Measurements from ENCODE around the gene TPMT. TPM values are rescaled to one million over a fixed set of nuclear protein-coding genes. Genes with fewer than 3 reads are reported as not detected.

The TPMT gene
- total and polyA plus RNA-seq, 4 donors, result 10.3 to 28.6 (median 25.7) TPM

- WGBS, result 87% methylated on average over 3 of the region's 3 CpGs
- no peak overlapping the region for H3K9ac ChIP-seq (ENCODE audit: low read depth in 1 of 2, low read length in 2 of 2)
These were observed 76.0 kb downstream of the TPMT start for GRCh38 chr6:18078866-18079265.

More at GRCh38 chr6:18078866-18079265, 76.0 kb downstream of the TPMT start:
- H3K36me3 ChIP-seq (ENCODE audit: control insufficient read depth in 4 of 4, insufficient read depth in 3 of 4, low read depth in 1 of 4, low read length in 3 of 4), result no peaks in the 10 kb centered on the region
- H3K27me3 ChIP-seq (ENCODE audit: control insufficient read depth in 4 of 4, insufficient read depth in 4 of 4, low read length in 3 of 4), result no peaks in the 10 kb centered on the region
- H3K9me3 ChIP-seq (ENCODE audit: control insufficient read depth in 4 of 4, low read length in 3 of 4), result no peaks in the 10 kb centered on the region
- H3K4me1 ChIP-seq (ENCODE audit: control insufficient read depth in 4 of 4, insufficient read depth in 4 of 4, low read length in 3 of 4), result no peaks in the 10 kb centered on the region
- no peak for TF ChIP-seq JUND (IDR thresholded peaks at IDR 0.05)
- TF ChIP-seq RXRA (IDR thresholded peaks at IDR 0.05), result no peak
- no peak overlapping the region for H3K27ac ChIP-seq (ENCODE audit: low read depth in 1 of 2, low read length in 2 of 2)
- no peak overlapping the region for H3K4me3 ChIP-seq (ENCODE audit: low read depth in 1 of 3, low read length in 3 of 3)
- DNase-seq (ENCODE audit: low spot score), result no peak

Other genes starting within 250 kb of the TPMT start
- 10 to 100 TPM; 13.7 to 28.1 TPM for gene KIF13A, start 167.4 kb downstream of the TPMT start, total RNA-seq
- 1 to 10 TPM; 4.3 to 7.5 TPM for gene KIF13A, start 167.4 kb downstream of the TPMT start, polyA plus RNA-seq
- 1 to 10 TPM; 2.1 to 4.4 TPM for gene NHLRC1, start 32.4 kb downstream of the TPMT start, total RNA-seq
- 1 to 10 TPM; 2.4 to 3.5 TPM for gene NHLRC1, start 32.4 kb downstream of the TPMT start, polyA plus RNA-seq
- gene KDM1B, start 345 bp upstream of the TPMT start, total RNA-seq, result 10 to 100 TPM in 1 of 2 donors, 1 to 10 TPM in 1; 9.7 to 10.2 TPM
- 1 to 10 TPM; 1.6 to 3.7 TPM for gene KDM1B, start 345 bp upstream of the TPMT start, polyA plus RNA-seq
- gene DEK, start 109.5 kb upstream of the TPMT start, total RNA-seq, result 10 to 100 TPM; 24.7 to 92.6 TPM
- 10 to 100 TPM; 19.7 to 29.0 TPM for gene DEK, start 109.5 kb upstream of the TPMT start, polyA plus RNA-seq
- 10 to 100 TPM in 1 of 2 donors, 1 to 10 TPM in 1; 5.9 to 15.1 TPM for gene RNF144B, start 232.3 kb upstream of the TPMT start, total RNA-seq
- gene RNF144B, start 232.3 kb upstream of the TPMT start, polyA plus RNA-seq, result 1 to 10 TPM; 3.0 to 9.3 TPM

Measured in liver (tissue), 9 donors.